HepG2 (cell line): ENCODE results near the gene GRAMD4. TPM values are rescaled to one million over a fixed set of nuclear protein-coding genes. Genes with fewer than 3 reads are reported as not detected.

Source experiments
- ATAC-seq: fragments of 200-7000 bp; cut with Tn5 transposase; 3 replicates; pipeline ENCODE4 v1.9.1; 2020; ENCODE audit warnings: mild to moderate bottlenecking, moderate library complexity
- BruUV-seq: library from RNA; stranded (reverse); fragments of 400-500 nt; replicated peaks from 2 replicates; lab custom pipeline; 2021; lab: Mats Ljungman, UMichigan
- CTCF ChIA-PET: fragments of 300-600 bp; formaldehyde crosslinking; extraction: SDS; loops from one replicate; lab custom pipeline; 2021; ENCODE audit warnings: low total read pairs, inconsistent platforms, low intra/inter-chr PET ratio; lab: Yijun Ruan, JAX
- POLR2A ChIA-PET: fragments of 350-600 bp; sonication (Branson Sonifier 250); formaldehyde crosslinking; loops from one replicate; lab custom pipeline; 2020; ENCODE audit warnings: antibody characterized with exemption, inconsistent platforms; lab: Yijun Ruan, JAX
- DNase-seq: peaks from one replicate; pipeline ENCODE4 v3.0.0-alpha.2; 2015; ENCODE audit warnings: low spot score
- FAIRE-seq: peaks from 3 replicates; lab custom pipeline; 2011; peaks lifted over from hg19 to GRCh38; lab: Jason Lieb, UNC
- H2AFZ ChIP-seq: one replicate; pipeline ENCODE4 v1.6.1; 2011; ENCODE audit warnings: low read length, inconsistent platforms
- H3K27ac ChIP-seq: fragments of 300-600 bp; 3 replicates; pipeline ENCODE4 v1.8.0; 2011; ENCODE audit warnings: mixed run types, mild to moderate bottlenecking, mixed read lengths, low read length, inconsistent platforms; ENCODE audit not compliant: insufficient read depth; ENCODE audit errors: extremely low read length
- H3K27me3 ChIP-seq, 2 experiments: fragments of 200-600 bp in 1 of 2; 2 replicates in 1 of 2; 3 replicates in 1 of 2; pipeline versions ENCODE4 v1.6.0 to v1.8.0; 2011; ENCODE audit warnings: low read length in 2 of 2, mild to moderate bottlenecking in 2 of 2, moderate library complexity in 2 of 2, inconsistent platforms in 1 of 2; ENCODE audit not compliant: insufficient read depth in 2 of 2, control insufficient read depth in 1 of 2
- H3K36me3 ChIP-seq, 2 experiments: fragments of 200-600 bp in 1 of 2; replicated peaks in 1 of 2; 2 replicates in 1 of 2; 3 replicates in 1 of 2; pipeline versions ENCODE4 v1.5.1 to v1.8.0; 2011; ENCODE audit warnings: low read length in 2 of 2, inconsistent platforms in 1 of 2; ENCODE audit not compliant: insufficient read depth in 2 of 2, control insufficient read depth in 1 of 2
- H3K4me1 ChIP-seq: 2 replicates; pipeline ENCODE4 v1.5.1; 2012; ENCODE audit warnings: low read length, inconsistent platforms; ENCODE audit not compliant: insufficient read depth
- H3K4me2 ChIP-seq: 2 replicates; pipeline ENCODE4 v1.6.0; 2011; ENCODE audit warnings: low read depth, low read length, inconsistent platforms
- H3K4me3 ChIP-seq, 3 experiments: fragments of 200-600 bp in 1 of 3; sonication (generic), shearing (Covaris generic) in 1 of 3; replicated peaks in 1 of 3; 2 replicates each; pipeline ENCODE4 v1.5.1; 2011 to 2016; ENCODE audit warnings: low read length in 3 of 3, inconsistent platforms in 2 of 3, low read depth in 2 of 3, mild to moderate bottlenecking in 2 of 3, control low read depth in 1 of 3, mixed read lengths in 1 of 3; ENCODE audit not compliant: insufficient read depth in 1 of 3
- H3K79me2 ChIP-seq: one replicate; pipeline ENCODE4 v1.6.1; 2011; ENCODE audit warnings: low read length, inconsistent platforms; ENCODE audit not compliant: insufficient read depth
- H3K9ac ChIP-seq: 2 replicates; pipeline ENCODE4 v1.6.0; 2011; ENCODE audit warnings: mild to moderate bottlenecking, low read depth, low read length, inconsistent platforms; ENCODE audit not compliant: insufficient read depth
- H3K9me3 ChIP-seq: 2 replicates; pipeline ENCODE4 v1.5.1; 2012; ENCODE audit warnings: mild to moderate bottlenecking, low read length
- H4K20me1 ChIP-seq: 2 replicates; pipeline ENCODE4 v1.6.0; 2011; ENCODE audit warnings: inconsistent platforms, mild to moderate bottlenecking, low read length, moderate library complexity; ENCODE audit not compliant: insufficient read depth
- CEBPB ChIP-seq: IDR thresholded peaks from 2 replicates; pipeline ENCODE4 v1.6.1; 2011; ENCODE audit warnings: low read depth, low read length, improper control_type of control experiment, borderline replicate concordance
- CEBPG ChIP-seq: IDR thresholded peaks from 2 replicates; pipeline ENCODE4 v1.6.1; 2016
- ZNF230 ChIP-seq: sonication (generic); formaldehyde crosslinking; IDR thresholded peaks from 2 replicates; pipeline ENCODE4 v1.4.0; 2020; ENCODE audit warnings: mild to moderate bottlenecking, missing genetic modification reagents
- ZNF772 ChIP-seq: sonication (generic); formaldehyde crosslinking; IDR thresholded peaks from 2 replicates; pipeline ENCODE4 v1.5.0; 2020; ENCODE audit warnings: mild to moderate bottlenecking, missing genetic modification reagents
- ZNF780A ChIP-seq: sonication (generic); formaldehyde crosslinking; IDR thresholded peaks from 2 replicates; pipeline ENCODE4 v1.8.0; 2022; ENCODE audit warnings: mild to moderate bottlenecking, missing genetic modification reagents, moderate library complexity
- WGBS: methylation state at CpG from one replicate; pipeline ENCODE4 v1.1.6; 2017; ENCODE audit warnings: low lambda C conversion rate; 5-methylcytosine and 5-hydroxymethylcytosine counted together
- in situ Hi-C: cut with HindIII; loops from 2 replicates; pipeline ENCODE4 v1.10.0; 2017; ENCODE audit warnings: low pct_unique_long_range_greater_than_20kb; ENCODE audit not compliant: extremely low pct_ligation_motif_present
- intact Hi-C: fragments of 100-400 bp; cut with micrococcal nuclease; formaldehyde crosslinking; loops from one replicate; pipeline ENCODE4 v1.10.0; 2022; ENCODE audit not compliant: unreplicated experiment
- polyA plus RNA-seq, 8 experiments: library from polyadenylated mRNA; depleted of rRNA in 3 of 8; stranded (reverse) in 7 of 8; unstranded in 1 of 8; fragments of >200 nt; fragmentation: Illumina TruSeq in 4 of 8; extraction: Trizol in 4 of 8; gene quantifications; 2 replicates each; pipeline versions ENCODE4 v1.2.1 to v1.2.3, GENCODE V29; 2011 to 2016; ENCODE audit warnings: low read depth in 4 of 8, missing spikeins in 1 of 8, mixed read lengths in 1 of 8; ENCODE audit not compliant: insufficient read depth in 1 of 8
- total RNA-seq, 5 experiments: library from RNA; depleted of rRNA; stranded (reverse); fragments of >200 nt; fragmentation: Illumina TruSeq; extraction: Trizol; gene quantifications; 2 replicates each; pipeline ENCODE4 v1.2.3, GENCODE V29; 2016; ENCODE audit warnings: low read depth in 1 of 5

GRAMD4 gene
- total and polyA plus RNA-seq, 2 of the 13 experiments (the other 11 are each of a cell fraction or from before 2014, with no cell fraction given): 15.2 to 15.7 TPM

- TF ChIP-seq CEBPG (0 out of 2 replicates have a peak, but pooled peaks have one; percentile 29), CEBPB (peak; percentile 81), ZNF780A (no peak)
- H3K4me3 ChIP-seq: no peak overlapping the region
- H3K4me2 ChIP-seq: no peak overlapping the region
- H2AFZ ChIP-seq: no peak overlapping the region
- POLR2A ChIA-PET: interaction anchor here (1.3 to 1.5 kb wide), 2 partner anchors 11 to 35 kb away, joined by 3 read pairs; no protein-coding TSS in a partner anchor
- FAIRE-seq (no peak), ATAC-seq (no peak; the same call in 2 of the 3 replicates), DNase-seq (no peak)
- in situ Hi-C loops: no loop called here
- peaks cover 4% of the 10 kb centered on the region; the same call in 1 of the 2 replicates for H3K4me1 ChIP-seq
- intact Hi-C loops: no loop called here
- H4K20me1 ChIP-seq: no peaks in the 10 kb centered on the region
- CTCF ChIA-PET: no interaction called here
- no peaks in the 10 kb centered on the region for H3K79me2 ChIP-seq
- BruUV-seq: no TSS peak
- no peaks in the 10 kb centered on the region for H3K9me3 ChIP-seq
- H3K27ac ChIP-seq: no peak overlapping the region
- no peaks in the 10 kb centered on the region for H3K27me3 ChIP-seq
- no peak overlapping the region for H3K9ac ChIP-seq
- 76% methylated on average over 15 of the region's 18 CpGs for WGBS
- H3K36me3 ChIP-seq: no peaks in the 10 kb centered on the region; a peak in 1 of 5 replicates
These were observed 21.3 kb upstream of the GRAMD4 start for GRCh38 chr22:46598737-46599424.

- intact Hi-C loops: no loop called here
- H3K9me3 ChIP-seq: no peaks in the 10 kb centered on the region
- no peak overlapping the region for H2AFZ ChIP-seq
- no peaks in the 10 kb centered on the region for H3K27me3 ChIP-seq
- POLR2A ChIA-PET: interaction anchor here (1.5 kb wide), 1 partner anchor 9 kb away, joined by 3 read pairs; no protein-coding TSS in a partner anchor
- no peaks in the 10 kb centered on the region for H4K20me1 ChIP-seq
- TF ChIP-seq ZNF772 (CRISPR knock-in tag) (no peak), ZNF230 (CRISPR knock-in tag) (no peak)
- H3K36me3 ChIP-seq: no peaks in the 10 kb centered on the region; a peak in 1 of 5 replicates
- BruUV-seq: no TSS peak
- no peak for ATAC-seq
- CTCF ChIA-PET: no interaction called here
- peaks cover 10% of the 10 kb centered on the region; the same call in 1 of the 2 replicates for H3K4me1 ChIP-seq
- 71% methylated on average over 14 of the region's 15 CpGs for WGBS
- FAIRE-seq: no peak
- no peak for DNase-seq
- H3K27ac ChIP-seq: no peak overlapping the region
- in situ Hi-C loops: no loop called here
- no peak overlapping the region for H3K9ac ChIP-seq
- H3K4me2 ChIP-seq: no peak overlapping the region
- H3K4me3 ChIP-seq: no peak overlapping the region
- no peaks in the 10 kb centered on the region for H3K79me2 ChIP-seq
These were observed 19.9 kb upstream of the GRAMD4 start for GRCh38 chr22:46600273-46600796.
